GOT3 (cell line): Measurements from ENCODE around the gene DBF4B.
"Not testable (repeated sequence)": the region's sequence is repeated elsewhere in the genome, so short reads cannot be mapped to it uniquely, and the experiment has no call there.

ENCODE experiments used
- DNase-seq: peaks from one replicate; lab custom pipeline; 2025; ENCODE audit warnings: mixed read lengths; lab: John Stamatoyannopoulos, UW

Gene DBF4B

GRCh38 chr17:44733753-44734152, 25.3 kb downstream of the DBF4B start:
- DNase-seq: no peak

DNA sequence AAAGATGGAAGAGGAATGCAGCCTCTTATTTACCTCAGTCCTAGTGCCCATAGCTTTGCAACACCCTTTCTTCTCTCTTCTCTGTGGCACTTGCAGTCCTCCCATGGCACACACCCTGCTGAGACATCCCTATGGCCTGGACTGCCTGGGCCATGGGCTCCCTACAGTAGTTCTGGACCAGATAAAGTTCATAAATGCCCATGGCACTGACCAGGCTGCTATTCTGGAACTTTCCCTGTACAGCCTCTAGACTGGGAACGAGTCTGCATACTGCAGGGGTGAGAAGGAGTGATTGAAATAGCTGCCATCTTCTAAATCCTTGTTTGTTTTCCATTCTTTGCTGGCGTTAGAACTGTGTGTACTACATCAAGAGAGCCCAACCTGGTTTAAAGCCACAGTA, 25.8 kb downstream of the DBF4B start:
- DNase-seq: no peak

GRCh38 chr17:44736551-44737240, 28.2 kb downstream of the DBF4B start:
- DNase-seq: no peak

DNA sequence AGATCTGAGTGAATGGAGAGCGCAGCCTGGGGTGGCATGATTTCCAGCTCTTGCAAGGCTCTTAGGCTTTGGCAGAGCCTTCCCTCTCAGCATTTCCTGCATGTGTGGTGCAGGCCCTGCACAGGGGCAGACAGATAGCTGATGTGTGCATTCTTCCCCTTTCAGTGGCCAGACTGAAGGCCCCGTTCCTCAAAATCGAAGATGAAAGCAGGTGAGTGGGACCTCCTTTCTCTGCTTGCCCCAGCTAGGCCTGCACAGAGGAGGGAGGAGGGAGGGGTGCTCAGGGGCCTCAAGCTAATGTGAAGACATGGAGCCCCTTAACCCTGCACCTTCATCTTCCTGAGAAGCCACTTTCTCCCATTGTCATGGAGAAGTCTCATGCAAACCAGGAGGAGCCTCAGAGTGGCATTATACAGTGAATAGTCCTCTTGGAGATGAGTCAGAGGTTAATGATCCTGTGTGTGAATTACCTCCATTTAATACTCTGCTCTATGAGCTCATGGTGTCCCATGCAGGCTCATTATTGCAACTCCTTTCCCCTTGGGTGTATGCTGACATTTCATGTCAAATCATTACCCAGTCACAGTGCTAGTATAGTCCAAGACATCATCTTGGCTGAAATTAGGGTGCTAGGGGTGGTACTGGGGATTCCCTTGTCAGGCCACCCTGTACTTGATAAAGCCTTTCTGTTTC, 29.9 kb downstream of the DBF4B start:
- no peak for DNase-seq

- DNase-seq: no peak
Observed at GRCh38 chr17:44741316-44741715, 32.9 kb downstream of the DBF4B start.

DNA sequence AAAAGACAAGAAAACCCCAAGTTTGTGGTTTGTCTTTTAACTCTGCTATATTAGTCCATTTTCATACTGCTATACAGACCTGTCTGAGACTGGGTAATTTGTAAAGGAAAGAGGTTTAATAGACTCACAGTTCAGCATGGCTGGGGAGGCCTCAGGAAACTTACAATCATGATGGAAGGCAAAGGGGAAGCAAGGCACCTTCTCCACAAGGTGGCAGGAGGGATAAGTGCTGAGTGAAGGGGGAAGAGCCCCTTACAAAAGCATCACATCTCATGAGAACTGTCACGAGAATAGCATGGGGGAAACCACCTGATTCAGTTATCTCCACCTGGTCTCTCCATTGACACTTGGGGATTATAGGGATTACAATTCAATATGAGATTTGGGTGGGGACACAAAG, 36.8 kb downstream of the DBF4B start:
- no peak for DNase-seq

DNA sequence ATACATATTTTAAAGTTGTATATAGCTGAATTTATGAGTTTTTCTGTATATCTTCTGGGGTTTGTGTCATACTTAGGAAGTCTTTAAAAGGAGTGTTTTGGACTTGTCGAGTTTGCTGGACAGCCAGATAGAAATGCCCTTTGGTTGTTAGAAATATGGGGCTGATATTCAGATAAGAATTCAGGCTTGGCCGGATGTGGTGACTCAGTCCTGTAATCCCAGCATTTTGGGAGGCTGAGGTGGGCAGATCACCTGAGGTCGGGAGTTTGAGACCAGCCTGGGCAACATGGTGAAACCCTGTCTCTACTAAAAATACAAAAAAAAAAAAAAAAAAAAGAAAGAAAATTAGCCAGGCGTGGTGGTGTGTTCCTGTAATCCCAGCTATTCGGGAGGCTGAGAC, 37.3 kb downstream of the DBF4B start:
- not testable (repeated sequence) for DNase-seq

- no peak for DNase-seq
Observed at GRCh38 chr17:44747566-44747965, 39.1 kb downstream of the DBF4B start.

- no peak for DNase-seq
Observed at GRCh38 chr17:44749076-44749979, 40.9 kb downstream of the DBF4B start.

DNA sequence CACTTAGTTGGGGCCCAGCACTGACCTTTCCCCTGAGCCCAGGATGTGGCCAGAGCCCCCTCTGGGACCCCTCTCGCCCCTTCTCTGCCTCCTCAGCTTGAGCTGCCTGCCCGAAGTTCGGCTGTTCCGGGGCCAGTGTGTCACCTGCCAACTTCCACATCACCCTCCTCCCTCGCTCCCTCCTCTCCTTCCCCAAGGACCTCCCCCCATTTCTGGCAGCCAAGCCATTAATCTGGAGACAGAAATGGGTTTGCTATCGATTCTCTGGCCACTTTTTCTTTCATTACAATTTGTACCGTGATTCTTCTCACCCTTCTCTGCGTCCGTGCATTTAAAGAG, 41.5 kb downstream of the DBF4B start:
- DNase-seq: no peak

- DNase-seq: no peak
Observed at GRCh38 chr17:44751331-44751730, 42.9 kb downstream of the DBF4B start.

DNA sequence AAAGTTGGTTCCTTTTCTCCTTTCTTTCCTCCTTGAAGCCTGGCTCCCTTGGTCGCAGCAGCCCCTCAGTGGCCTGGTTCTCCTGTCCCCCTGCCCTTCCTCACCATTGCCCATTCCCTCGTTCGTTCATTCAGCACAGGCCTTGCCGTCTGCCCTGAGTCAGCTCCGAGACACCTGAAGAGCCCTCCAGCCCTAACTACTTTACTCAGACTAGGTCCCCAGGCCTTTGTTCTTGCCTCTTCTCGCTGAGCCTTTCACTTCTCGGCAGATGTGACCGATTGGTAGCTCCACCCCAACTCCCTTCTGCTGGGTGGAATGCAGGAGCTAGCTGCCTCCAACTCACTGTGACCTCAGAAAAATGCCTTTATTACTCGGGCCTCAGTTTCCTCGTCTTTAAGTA, 43.3 kb downstream of the DBF4B start:
- DNase-seq: no peak

DNA sequence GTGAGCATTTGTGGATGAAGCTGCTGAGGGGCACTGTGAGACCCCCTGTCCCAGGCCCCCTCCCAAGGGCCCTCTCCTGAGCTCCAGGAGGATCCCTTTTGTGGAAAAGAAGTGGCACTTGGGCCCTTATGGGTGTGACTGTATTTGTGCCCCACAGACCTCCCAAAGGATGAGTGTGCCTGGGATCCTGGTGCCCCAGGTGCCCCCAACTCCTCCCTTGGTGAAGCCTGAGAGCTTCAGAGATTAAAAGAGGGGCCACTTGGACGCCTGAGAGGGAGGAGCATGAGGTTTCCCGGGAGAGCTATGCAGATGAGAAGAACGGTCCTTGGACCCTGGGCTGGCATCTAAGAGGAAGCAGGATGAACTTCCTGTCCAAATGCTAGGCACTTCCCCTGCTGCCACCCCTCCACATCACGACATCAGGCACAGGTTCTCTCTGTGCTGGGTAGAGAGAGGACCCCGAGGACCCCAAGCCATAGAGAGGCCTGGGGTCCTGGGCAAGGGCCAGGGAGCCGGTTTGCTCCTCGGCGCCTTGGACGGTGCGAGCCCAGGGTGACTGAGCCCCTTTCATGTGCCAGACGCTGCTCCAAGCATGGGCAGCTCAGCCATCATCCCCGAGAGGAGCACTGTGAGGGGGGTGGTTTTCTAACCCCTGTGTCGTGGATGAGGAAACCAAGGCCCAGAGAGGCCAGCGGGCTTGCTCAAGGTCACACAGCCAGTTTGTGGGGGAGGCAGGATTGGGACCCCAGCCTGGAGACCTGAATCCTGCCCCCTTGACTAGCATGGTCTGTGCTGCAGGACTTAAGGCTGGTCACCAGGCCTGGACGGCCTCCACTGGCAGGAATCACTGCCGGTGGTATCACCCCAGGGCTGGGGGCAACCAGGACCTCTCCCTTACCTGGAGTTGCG, 44.7 kb downstream of the DBF4B start:
- no peak for DNase-seq

DNA sequence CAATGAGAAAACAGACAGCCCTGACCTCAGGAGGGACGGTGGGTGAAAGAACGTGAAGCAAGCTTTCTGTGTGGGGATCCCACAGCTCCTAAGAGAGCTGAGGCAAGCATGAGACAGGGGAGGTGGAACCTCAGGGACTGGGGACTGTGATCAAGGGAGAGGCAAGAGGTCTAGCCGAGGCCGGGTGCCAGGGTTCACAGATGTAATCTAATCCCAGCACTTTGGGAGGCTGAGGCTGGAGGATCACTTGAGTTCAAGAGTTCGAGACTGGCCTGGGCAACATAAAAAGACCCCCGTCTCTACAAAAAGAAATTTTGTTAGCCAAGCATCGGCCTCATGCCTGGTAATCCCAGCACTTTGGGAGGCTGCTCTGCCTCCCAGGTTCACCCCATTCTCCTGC, 45.8 kb downstream of the DBF4B start:
- DNase-seq: no peak

- DNase-seq: not testable (repeated sequence)
Observed at GRCh38 chr17:44755180-44755579, 46.7 kb downstream of the DBF4B start.

DNA sequence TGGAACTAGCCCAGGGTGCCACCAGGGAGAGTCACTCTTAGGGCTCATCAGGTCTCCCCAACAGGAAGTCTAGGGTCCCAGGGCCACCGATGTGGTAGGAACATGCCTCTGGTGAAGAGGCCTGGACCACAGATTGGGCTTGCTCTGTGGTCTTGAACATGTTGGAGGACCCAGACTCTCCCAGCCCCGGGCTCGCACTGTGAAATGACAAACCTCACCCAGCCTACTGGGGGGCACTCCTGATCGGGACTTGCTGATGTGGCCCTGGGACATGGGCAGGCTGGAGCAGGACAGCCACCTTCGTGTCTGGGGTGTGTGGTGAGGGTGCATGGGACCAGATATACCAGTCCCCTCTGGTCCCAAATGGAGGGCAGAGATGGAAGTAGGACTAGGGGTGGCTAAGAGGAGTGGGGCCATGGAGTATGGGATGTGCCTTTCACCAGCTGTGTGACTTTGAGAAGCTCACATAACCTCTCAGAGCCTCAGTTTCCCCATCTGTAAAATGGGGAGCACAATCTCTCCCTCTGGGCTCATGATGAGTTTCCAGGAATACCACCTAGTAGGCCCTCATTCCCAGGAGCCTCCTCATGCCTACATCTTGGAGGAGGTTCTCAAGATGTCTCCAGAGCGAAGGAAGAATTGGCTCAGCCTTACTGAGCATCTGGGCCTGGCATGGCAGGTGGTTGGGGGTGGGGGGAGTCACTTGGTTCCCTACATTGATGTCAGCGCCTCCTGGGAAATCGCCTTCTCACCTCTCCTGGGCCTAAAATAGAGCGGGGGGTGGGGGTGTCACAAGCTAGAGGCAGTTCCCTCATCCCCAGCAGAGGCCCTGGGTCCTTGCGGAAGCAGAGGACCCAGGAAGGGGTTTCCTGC, 48.8 kb downstream of the DBF4B start:
- no peak for DNase-seq

- DNase-seq: no peak
Observed at GRCh38 chr17:44757918-44758413, 49.5 kb downstream of the DBF4B start.

DNA sequence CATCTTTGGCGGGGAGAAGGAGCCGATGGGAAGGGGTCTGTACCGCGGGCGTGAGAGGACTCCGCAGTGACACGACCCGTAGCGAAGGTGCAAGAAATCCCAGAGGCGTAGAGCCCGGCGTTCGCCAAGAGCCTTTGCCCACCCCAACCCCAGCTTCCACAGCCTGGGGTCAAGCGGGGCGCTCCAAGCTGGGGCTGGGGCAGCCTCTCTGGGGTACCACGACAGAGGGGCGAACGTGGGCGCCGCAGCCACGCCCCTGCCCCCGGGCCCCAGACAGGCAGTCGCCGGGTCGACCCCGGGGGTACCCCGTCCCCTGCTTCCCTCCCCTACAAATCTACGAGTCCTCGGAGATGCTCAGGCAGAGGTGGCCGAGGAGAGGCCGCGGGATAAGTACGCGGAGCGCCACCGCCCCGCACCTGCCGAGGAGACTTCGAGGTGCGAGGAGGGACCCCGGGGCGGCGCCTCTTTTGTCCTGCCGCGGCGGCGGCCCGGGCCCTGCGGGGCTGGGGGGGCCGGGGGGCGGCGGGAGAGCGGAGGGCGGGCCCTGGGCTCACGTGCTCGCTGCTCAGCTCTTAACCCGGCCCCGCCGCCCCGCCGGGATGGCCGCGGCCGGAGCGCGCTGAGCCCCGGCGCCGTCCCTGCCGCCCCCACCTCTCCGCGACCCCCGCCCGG, 50.1 kb downstream of the DBF4B start, which contains the start of gene ADAM11:
ADAM11 (plus strand) TSS at position 575 of the 672 bp plus-strand sequence. CDS start 212 bp downstream, outside the sequence.
- no peak for DNase-seq

- DNase-seq: no peak
Observed at GRCh38 chr17:44759086-44759915, 50.8 kb downstream of the DBF4B start.
